WTC11 (cell line): ENCODE measurements around the gene SETD3. TPM values are rescaled to one million over a fixed set of nuclear protein-coding genes. Genes with fewer than 3 reads are reported as not detected.

Source experiments
- ATAC-seq: fragments of 200-7000 bp; cut with Tn5 transposase; 2 replicates; pipeline ENCODE4 v1.10.0; 2021; ENCODE audit warnings: mild to moderate bottlenecking, moderate library complexity
- CTCF ChIA-PET: fragments of 300-600 bp; sonication (Branson Sonifier 250); formaldehyde crosslinking; loops from one replicate; lab custom pipeline; 2021; ENCODE audit warnings: antibody characterized with exemption; lab: Charles Lee
- POLR2A ChIA-PET: fragments of 350-600 bp; sonication (Branson Sonifier 250); formaldehyde crosslinking; loops from one replicate; lab custom pipeline; 2021; ENCODE audit warnings: antibody characterized with exemption; lab: Charles Lee
- DNase-seq: peaks from one replicate; pipeline ENCODE4 v3.0.0; 2021; ENCODE audit warnings: low spot score
- H3K27ac Mint-ChIP-seq: 2 replicates; pipeline ENCODE4 v1.8.0; 2021; ENCODE audit warnings: mixed read lengths
- H3K27me3 Mint-ChIP-seq: 2 replicates; pipeline ENCODE4 v1.8.0; 2021; ENCODE audit warnings: low read depth, mild to moderate bottlenecking, moderate library complexity, mixed read lengths
- H3K36me3 Mint-ChIP-seq: 2 replicates; pipeline ENCODE4 v1.8.0; 2021; ENCODE audit warnings: mixed read lengths
- H3K4me1 Mint-ChIP-seq: 2 replicates; pipeline ENCODE4 v1.8.0; 2022; ENCODE audit warnings: mixed read lengths
- H3K4me3 Mint-ChIP-seq: 2 replicates; pipeline ENCODE4 v1.8.0; 2021; ENCODE audit warnings: mild to moderate bottlenecking, moderate library complexity, mixed read lengths
- H3K9me3 Mint-ChIP-seq: 2 replicates; pipeline ENCODE4 v1.8.0; 2021; ENCODE audit warnings: mixed read lengths
- ATF1 ChIP-seq: sonication (generic); formaldehyde crosslinking; IDR thresholded peaks from 2 replicates; pipeline ENCODE4 v1.8.1; 2023; ENCODE audit warnings: mild to moderate bottlenecking, moderate library complexity, missing genetic modification reagents
- CBFB ChIP-seq: sonication (generic); formaldehyde crosslinking; IDR thresholded peaks from 2 replicates; pipeline ENCODE4 v1.8.1; 2022; ENCODE audit warnings: mild to moderate bottlenecking, low read depth, missing genetic modification reagents
- ELF4 ChIP-seq: sonication (generic); formaldehyde crosslinking; IDR thresholded peaks from 2 replicates; pipeline ENCODE4 v1.8.1; 2022; ENCODE audit warnings: low read depth, mild to moderate bottlenecking, moderate library complexity, missing genetic modification reagents
- FOXK1 ChIP-seq: sonication (generic); formaldehyde crosslinking; IDR thresholded peaks from 2 replicates; pipeline ENCODE4 v1.8.0; 2022; ENCODE audit warnings: mild to moderate bottlenecking, moderate library complexity, missing genetic modification reagents
- GABPB1 ChIP-seq: sonication (generic); formaldehyde crosslinking; IDR thresholded peaks from 2 replicates; pipeline ENCODE4 v1.8.1; 2023; ENCODE audit warnings: mild to moderate bottlenecking, missing genetic modification reagents
- GTF2I ChIP-seq: fragments of 250-450 bp; sonication (Bioruptor Pico); conservative IDR thresholded peaks from 2 replicates; pipeline ENCODE4 v1.4.0; 2021; ENCODE audit warnings: mild to moderate bottlenecking
- MYBL2 ChIP-seq: sonication (generic); formaldehyde crosslinking; IDR thresholded peaks from 2 replicates; pipeline ENCODE4 v1.8.1; 2023; ENCODE audit warnings: mild to moderate bottlenecking, moderate library complexity, missing genetic modification reagents
- OVOL2 ChIP-seq: fragments of 250-450 bp; sonication (Bioruptor Pico); IDR thresholded peaks from 2 replicates; pipeline ENCODE4 v1.9.0; 2021; ENCODE audit warnings: mild to moderate bottlenecking, borderline replicate concordance
- RORB ChIP-seq: fragments of 250-450 bp; sonication (Bioruptor Pico); IDR thresholded peaks from 2 replicates; pipeline ENCODE4 v1.9.0; 2021; ENCODE audit warnings: mild to moderate bottlenecking
- TEAD1 ChIP-seq: sonication (generic); formaldehyde crosslinking; IDR thresholded peaks from 2 replicates; pipeline ENCODE4 v1.8.0; 2022; ENCODE audit warnings: mild to moderate bottlenecking, missing genetic modification reagents
- TP53 ChIP-seq: sonication (generic); formaldehyde crosslinking; IDR thresholded peaks from 2 replicates; pipeline ENCODE4 v1.8.1; 2023; ENCODE audit warnings: mild to moderate bottlenecking, missing genetic modification reagents
- ZNF396 ChIP-seq: fragments of 250-450 bp; sonication (Bioruptor Pico); IDR thresholded peaks from 2 replicates; pipeline ENCODE4 v1.8.0; 2021; ENCODE audit warnings: mild to moderate bottlenecking, moderate library complexity, borderline replicate concordance
- ZNF416 ChIP-seq: fragments of 250-450 bp; sonication (Bioruptor Pico); IDR thresholded peaks from 2 replicates; pipeline ENCODE4 v1.9.0; 2021; ENCODE audit warnings: mild to moderate bottlenecking, inconsistent platforms
- ZNF671 ChIP-seq: fragments of 250-450 bp; sonication (Bioruptor Pico); IDR thresholded peaks from 2 replicates; pipeline ENCODE4 v1.8.0; 2021; ENCODE audit warnings: mild to moderate bottlenecking
- total RNA-seq: library from RNA; stranded (reverse); gene quantifications from 3 replicates; pipeline ENCODE4 v1.2.3, GENCODE V29; 2021
- TF ChIP-seq, protein P1 (sequence below): fragments of 250-450 bp; sonication (Bioruptor Pico); IDR thresholded peaks from 2 replicates; pipeline ENCODE4 v1.9.0; 2021; ENCODE audit warnings: mild to moderate bottlenecking
- TF ChIP-seq, protein P2 (sequence below): sonication (generic); formaldehyde crosslinking; IDR thresholded peaks from 2 replicates; pipeline ENCODE4 v1.8.1; 2022; ENCODE audit warnings: low read depth, missing genetic modification reagents, borderline replicate concordance
- TF ChIP-seq, protein P3 (sequence below): fragments of 250-450 bp; sonication (Bioruptor Pico); IDR thresholded peaks from 2 replicates; pipeline ENCODE4 v1.9.0; 2021; ENCODE audit warnings: mild to moderate bottlenecking, borderline replicate concordance
- TF ChIP-seq, protein P4 (sequence below): sonication (generic); formaldehyde crosslinking; IDR thresholded peaks from 2 replicates; pipeline ENCODE4 v1.8.0; 2022; ENCODE audit warnings: mild to moderate bottlenecking, missing genetic modification reagents

Gene SETD3
- total RNA-seq, 1 experiment from 2014 or later: 53.1 TPM

DNA sequence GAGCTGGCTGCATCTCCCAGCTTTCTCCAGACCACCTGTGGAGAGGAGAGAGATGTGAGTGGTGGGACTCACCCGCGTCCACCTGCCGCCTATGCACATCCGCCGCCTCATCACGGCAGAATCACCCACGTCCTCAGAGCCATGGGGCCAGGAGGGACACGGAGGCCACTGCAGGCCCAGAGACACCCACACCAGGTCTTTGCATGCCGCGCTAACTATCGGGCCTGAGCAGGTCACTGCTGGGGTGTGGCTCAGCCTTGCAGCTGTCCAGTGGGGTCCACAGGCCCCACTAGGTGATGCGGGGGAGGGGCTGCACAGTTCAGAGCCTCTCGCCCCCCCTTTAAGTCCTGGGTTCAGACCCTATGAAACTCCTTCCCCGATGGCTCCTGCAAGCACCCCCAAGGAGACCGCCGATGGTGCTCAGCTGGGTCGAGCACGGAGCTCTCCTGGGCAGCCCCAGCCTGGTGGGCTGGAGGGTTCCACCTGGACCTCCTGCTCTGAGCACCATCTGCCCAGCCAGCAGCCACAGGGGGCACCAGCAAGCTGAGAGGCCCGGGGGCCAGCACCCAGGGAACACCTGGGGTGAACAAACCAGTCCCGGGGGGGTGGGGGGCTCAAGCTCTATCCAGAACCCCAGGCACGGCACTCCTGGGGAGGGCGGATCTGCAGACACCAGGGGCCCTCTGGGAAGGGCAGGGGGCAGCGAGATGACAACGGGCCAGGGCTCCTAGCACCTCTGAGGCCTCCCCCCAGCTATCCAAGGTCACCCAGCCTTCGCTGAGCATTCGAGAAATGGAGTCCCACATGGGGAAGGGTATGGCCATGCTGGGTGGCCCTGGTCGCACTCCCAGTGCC is 34.9 kb upstream of the SETD3 start:
- no peak overlapping the region for H3K27ac Mint-ChIP-seq
- ATAC-seq (no peak), DNase-seq (peak; percentile 3)
- TF ChIP-seq TEAD1 (CRISPR knock-in tag) (no peak), RORB (CRISPR knock-in tag) (no peak), OVOL2 (CRISPR knock-in tag) (no peak), ELF4 (CRISPR knock-in tag) (no peak), TP53 (CRISPR knock-in tag) (no peak), ZNF396 (CRISPR knock-in tag) (no peak), MYBL2 (CRISPR knock-in tag) (no peak), ZNF416 (CRISPR knock-in tag) (no peak), GTF2I (CRISPR knock-in tag) (no peak), GABPB1 (CRISPR knock-in tag) (no peak), ZNF671 (no peak), FOXK1 (CRISPR knock-in tag) (no peak), CBFB (CRISPR knock-in tag) (no peak)
- TF ChIP-seq, protein P1, sequence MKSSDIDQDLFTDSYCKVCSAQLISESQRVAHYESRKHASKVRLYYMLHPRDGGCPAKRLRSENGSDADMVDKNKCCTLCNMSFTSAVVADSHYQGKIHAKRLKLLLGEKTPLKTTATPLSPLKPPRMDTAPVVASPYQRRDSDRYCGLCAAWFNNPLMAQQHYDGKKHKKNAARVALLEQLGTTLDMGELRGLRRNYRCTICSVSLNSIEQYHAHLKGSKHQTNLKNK (CRISPR knock-in tag): no peak
- TF ChIP-seq, protein P2, sequence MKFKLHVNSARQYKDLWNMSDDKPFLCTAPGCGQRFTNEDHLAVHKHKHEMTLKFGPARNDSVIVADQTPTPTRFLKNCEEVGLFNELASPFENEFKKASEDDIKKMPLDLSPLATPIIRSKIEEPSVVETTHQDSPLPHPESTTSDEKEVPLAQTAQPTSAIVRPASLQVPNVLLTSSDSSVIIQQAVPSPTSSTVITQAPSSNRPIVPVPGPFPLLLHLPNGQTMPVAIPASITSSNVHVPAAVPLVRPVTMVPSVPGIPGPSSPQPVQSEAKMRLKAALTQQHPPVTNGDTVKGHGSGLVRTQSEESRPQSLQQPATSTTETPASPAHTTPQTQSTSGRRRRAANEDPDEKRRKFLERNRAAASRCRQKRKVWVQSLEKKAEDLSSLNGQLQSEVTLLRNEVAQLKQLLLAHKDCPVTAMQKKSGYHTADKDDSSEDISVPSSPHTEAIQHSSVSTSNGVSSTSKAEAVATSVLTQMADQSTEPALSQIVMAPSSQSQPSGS (CRISPR knock-in tag): no peak
- peaks cover 6% of the 10 kb centered on the region; the same call in 1 of the 2 replicates for H3K4me1 Mint-ChIP-seq
- H3K27me3 Mint-ChIP-seq: no peaks in the 10 kb centered on the region
- H3K4me3 Mint-ChIP-seq: no peak overlapping the region
- ChIA-PET POLR2A (interaction anchor here (0.6 kb wide), 1 partner anchor 12 kb away, joined by 5 read pairs; no protein-coding TSS in a partner anchor), CTCF (interaction anchor here (0.9 to 1.0 kb wide), 2 partner anchors 110 to 173 kb away, joined by 3 read pairs; no protein-coding TSS in a partner anchor)
- H3K9me3 Mint-ChIP-seq: no peaks in the 10 kb centered on the region
- no peaks in the 10 kb centered on the region for H3K36me3 Mint-ChIP-seq

DNA sequence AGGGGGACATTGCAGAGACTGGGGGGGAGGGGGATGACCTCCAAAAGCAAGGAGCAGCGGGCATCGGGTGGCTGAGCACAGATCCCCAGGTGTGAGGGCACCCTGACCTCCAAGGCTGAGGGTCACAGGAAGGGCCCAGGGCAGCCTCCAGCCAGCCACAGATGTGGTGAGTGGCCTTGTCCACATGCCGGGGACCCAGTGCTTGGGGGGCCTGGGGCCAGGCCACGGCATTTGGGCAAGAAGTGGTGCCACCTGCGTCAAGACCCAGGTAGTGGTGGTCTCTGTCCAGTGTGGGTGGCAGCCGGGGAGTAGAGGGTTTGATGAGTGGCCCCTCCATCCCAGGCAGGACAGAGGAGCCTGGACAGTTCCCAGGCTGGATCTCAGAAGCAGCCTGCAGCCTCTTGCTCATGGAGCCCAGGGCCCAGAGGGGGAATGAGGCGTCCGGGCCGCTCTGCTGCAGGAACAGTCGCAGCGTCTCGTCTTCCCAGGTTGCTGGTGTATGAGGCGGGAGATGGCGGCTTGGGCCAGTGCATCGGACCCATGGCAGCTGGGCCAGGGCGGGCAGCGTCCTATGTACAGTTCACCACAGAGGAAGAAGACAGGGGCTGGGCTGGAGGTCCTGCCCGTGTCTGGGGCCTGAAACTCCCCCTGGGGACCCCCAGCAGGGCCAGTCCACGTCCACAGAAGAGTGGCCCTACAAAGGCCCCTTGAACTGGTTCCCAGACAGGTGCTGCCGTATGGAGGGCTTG is 34.1 kb upstream of the SETD3 start:
- ChIA-PET CTCF (no interaction called here), POLR2A (no interaction called here)
- TF ChIP-seq, protein P3, sequence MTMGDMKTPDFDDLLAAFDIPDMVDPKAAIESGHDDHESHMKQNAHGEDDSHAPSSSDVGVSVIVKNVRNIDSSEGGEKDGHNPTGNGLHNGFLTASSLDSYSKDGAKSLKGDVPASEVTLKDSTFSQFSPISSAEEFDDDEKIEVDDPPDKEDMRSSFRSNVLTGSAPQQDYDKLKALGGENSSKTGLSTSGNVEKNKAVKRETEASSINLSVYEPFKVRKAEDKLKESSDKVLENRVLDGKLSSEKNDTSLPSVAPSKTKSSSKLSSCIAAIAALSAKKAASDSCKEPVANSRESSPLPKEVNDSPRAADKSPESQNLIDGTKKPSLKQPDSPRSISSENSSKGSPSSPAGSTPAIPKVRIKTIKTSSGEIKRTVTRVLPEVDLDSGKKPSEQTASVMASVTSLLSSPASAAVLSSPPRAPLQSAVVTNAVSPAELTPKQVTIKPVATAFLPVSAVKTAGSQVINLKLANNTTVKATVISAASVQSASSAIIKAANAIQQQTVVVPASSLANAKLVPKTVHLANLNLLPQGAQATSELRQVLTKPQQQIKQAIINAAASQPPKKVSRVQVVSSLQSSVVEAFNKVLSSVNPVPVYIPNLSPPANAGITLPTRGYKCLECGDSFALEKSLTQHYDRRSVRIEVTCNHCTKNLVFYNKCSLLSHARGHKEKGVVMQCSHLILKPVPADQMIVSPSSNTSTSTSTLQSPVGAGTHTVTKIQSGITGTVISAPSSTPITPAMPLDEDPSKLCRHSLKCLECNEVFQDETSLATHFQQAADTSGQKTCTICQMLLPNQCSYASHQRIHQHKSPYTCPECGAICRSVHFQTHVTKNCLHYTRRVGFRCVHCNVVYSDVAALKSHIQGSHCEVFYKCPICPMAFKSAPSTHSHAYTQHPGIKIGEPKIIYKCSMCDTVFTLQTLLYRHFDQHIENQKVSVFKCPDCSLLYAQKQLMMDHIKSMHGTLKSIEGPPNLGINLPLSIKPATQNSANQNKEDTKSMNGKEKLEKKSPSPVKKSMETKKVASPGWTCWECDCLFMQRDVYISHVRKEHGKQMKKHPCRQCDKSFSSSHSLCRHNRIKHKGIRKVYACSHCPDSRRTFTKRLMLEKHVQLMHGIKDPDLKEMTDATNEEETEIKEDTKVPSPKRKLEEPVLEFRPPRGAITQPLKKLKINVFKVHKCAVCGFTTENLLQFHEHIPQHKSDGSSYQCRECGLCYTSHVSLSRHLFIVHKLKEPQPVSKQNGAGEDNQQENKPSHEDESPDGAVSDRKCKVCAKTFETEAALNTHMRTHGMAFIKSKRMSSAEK (CRISPR knock-in tag): no peak
- TF ChIP-seq ATF1 (no peak), RORB (CRISPR knock-in tag) (no peak)
- TF ChIP-seq, protein P4, sequence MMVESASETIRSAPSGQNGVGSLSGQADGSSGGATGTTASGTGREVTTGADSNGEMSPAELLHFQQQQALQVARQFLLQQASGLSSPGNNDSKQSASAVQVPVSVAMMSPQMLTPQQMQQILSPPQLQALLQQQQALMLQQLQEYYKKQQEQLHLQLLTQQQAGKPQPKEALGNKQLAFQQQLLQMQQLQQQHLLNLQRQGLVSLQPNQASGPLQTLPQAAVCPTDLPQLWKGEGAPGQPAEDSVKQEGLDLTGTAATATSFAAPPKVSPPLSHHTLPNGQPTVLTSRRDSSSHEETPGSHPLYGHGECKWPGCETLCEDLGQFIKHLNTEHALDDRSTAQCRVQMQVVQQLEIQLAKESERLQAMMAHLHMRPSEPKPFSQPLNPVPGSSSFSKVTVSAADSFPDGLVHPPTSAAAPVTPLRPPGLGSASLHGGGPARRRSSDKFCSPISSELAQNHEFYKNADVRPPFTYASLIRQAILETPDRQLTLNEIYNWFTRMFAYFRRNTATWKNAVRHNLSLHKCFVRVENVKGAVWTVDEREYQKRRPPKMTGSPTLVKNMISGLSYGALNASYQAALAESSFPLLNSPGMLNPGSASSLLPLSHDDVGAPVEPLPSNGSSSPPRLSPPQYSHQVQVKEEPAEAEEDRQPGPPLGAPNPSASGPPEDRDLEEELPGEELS (CRISPR knock-in tag): no peak
- H3K9me3 Mint-ChIP-seq: no peaks in the 10 kb centered on the region
- no peak overlapping the region for H3K4me3 Mint-ChIP-seq
- H3K4me1 Mint-ChIP-seq: peaks cover 6% of the 10 kb centered on the region
- H3K36me3 Mint-ChIP-seq: no peaks in the 10 kb centered on the region
- no peak overlapping the region for H3K27ac Mint-ChIP-seq
- no peaks in the 10 kb centered on the region for H3K27me3 Mint-ChIP-seq
- no peak for ATAC-seq
- peak; percentile 7 for DNase-seq
